RCC 7860 (cell line): ENCODE measurements around the gene PLA2G6.
"Not testable (repeated sequence)": the region's sequence is repeated elsewhere in the genome, so short reads cannot be mapped to it uniquely, and the experiment has no call there.

Experiments
- DNase-seq: peaks from one replicate; pipeline ENCODE4 v3.0.0-alpha.2; 2015; ENCODE audit warnings: low spot score
- FAIRE-seq: peaks from 2 replicates; lab custom pipeline; 2012; peaks lifted over from hg19 to GRCh38; lab: Jason Lieb, UNC

PLA2G6 gene

DNA sequence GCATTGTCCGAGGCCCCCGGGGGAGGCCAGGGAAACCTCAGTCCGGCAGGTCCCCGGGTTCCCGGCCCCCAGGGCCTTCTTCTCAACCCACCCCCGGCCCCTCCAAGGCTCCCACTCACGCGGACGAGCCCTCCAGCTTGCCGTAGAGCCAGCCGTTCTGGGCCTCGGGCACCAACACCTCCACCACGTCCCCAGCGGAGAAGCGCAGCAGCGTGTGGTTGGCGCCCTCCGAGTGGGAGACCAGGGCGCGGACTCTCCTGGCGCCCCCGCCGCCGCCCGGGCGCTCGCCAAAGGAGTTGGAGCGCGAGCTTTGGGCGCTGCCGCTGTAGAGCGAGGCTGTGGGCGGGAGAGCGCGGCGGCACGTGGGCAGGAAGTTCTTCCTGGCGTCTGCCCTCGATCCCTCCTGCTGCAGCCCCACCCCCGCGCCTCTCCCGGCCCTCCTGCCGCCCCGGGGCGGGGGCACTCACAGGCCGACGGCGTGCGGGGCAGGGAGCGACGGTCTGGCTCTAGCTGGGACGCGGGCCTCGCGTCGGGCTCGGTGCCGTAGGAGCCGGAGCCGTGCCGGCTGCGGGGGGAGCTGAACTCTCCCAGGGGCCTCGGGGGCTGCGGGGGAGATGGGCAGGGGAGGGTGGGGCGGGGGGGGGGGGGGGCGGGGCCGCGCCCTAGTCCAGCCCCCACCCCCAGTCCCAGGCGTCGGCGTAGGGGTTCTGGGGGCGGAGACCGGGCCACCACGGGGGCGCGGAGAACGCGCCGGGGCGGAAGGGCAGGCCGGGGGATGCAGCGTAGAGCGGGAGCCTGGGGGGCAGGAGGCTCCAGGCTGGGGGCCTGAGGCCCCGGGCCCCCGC, 92.8 kb downstream of the PLA2G6 start:
- DNase-seq (no peak), FAIRE-seq (no peak)

DNA sequence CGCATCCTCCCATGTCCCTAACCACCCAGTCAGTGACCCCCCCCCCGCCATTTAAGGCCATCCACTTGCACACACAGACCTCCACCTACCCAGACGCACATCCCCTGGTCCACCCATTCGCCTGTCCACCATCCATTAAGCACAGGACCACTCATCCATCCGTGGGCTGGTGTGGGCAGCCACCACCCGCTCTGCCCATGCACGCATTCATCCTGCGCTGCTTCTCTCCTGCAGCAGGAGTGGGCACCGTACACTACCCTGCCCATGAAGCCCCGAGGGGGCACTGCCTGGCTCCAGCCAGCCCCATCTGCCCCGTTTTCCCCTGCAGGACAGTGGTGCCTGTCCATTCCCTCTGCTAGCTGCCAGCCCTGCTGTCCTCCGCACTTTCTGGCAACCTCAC, 93.8 kb downstream of the PLA2G6 start:
- DNase-seq (no peak), FAIRE-seq (no peak)

DNA sequence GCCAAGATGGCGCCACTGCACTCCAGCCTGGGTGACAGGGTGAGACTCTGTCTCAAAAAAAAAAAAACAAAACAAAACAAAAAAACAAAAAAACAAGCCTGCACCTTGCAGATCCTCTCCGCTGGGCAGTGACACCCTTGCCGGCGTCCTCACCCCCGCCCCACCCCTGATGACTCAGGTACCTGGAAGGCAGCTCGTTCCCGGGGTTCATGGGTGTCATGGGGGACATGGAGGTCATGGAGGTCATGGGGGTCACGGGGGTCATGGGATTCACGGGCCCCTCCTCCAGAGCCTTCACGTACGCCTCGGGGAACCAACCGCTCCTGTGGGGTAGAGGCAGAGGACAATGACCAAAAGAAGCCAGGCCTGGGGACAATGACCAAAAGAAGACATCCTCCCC, 94.7 kb downstream of the PLA2G6 start:
- no peak for DNase-seq
- no peak for FAIRE-seq

DNA sequence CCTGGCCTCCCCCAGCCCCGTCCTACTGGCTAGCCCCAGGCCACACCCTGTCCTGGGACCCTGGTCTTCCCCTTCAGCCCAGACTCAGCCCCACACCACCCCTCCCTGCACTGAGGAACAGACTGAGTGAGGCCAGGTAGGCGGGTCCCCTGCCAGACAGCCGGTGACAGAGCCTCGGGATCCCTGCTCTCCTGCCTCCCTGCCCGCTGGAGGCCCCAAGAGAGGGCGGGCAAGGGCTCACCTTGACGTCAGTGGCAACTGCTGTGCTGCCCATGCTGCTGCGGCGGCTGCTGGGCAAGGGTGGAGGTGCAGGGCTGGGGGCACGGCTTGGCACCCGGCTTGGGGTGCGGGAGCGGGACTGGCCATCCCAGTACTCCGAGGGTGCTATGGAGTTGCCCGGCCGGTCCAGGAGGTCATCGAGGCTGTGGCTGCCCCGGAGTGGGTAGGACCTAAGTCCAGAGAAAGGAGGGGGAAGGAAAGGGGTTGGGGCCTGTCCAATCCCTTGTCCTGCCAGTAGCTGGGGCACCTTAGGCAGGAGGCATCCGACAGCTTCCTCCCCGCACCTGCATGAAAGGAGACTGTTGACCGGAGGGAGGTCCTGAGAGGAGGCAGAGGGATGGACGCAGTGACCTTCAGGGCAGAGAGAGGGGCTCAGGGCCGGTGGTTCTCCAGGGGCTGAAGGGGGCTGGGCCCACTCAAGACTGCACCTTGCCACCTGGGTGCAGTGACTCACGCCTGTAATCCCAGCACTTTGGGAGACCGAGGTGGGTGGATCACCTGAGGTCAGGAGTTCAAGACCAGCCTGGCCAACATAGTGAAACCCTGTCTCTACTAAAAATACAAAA, 95.4 kb downstream of the PLA2G6 start:
- no peak for DNase-seq
- no peak for FAIRE-seq

DNA sequence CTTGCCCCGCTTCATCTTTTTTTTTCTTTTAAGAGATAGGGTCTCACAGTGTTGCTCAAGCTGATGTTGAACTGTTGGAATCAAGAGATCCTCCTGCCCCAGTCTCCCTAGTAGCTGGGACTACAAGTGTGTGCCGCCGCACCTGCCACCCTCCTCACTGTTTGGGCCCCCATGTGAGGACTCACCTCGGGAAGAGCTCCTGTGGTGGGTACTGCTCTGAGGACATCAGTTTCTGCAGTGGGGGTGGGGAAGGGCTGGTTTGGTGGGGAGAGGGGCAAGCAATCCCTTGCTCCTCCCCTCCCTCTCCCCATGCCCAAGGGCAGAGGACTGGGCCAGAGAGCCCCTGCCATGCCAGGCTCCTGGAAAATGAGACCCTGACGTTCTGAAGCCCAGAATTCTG, 96.1 kb downstream of the PLA2G6 start:
- DNase-seq (no peak), FAIRE-seq (no peak)

DNA sequence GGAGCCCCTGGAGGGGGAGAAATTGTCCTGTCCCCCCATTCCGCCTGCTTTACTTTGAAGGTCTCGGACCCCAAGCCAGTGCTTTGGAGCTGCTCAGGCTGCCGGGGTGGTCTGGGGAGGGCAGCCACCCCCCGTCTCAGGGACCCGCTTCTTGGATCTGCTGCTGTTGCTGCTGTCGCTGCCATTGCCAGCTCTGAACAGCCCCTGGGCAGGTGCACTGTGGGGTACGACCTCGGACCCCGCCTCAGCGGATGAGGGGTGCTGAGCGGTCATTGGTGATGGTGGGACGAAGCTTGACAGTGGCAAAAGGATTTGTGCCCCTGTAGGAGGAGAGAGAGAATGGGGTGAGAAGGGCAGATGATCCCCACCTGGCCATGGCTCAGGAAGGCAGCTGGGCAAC, 96.6 kb downstream of the PLA2G6 start:
- FAIRE-seq (no peak), DNase-seq (no peak)

DNA sequence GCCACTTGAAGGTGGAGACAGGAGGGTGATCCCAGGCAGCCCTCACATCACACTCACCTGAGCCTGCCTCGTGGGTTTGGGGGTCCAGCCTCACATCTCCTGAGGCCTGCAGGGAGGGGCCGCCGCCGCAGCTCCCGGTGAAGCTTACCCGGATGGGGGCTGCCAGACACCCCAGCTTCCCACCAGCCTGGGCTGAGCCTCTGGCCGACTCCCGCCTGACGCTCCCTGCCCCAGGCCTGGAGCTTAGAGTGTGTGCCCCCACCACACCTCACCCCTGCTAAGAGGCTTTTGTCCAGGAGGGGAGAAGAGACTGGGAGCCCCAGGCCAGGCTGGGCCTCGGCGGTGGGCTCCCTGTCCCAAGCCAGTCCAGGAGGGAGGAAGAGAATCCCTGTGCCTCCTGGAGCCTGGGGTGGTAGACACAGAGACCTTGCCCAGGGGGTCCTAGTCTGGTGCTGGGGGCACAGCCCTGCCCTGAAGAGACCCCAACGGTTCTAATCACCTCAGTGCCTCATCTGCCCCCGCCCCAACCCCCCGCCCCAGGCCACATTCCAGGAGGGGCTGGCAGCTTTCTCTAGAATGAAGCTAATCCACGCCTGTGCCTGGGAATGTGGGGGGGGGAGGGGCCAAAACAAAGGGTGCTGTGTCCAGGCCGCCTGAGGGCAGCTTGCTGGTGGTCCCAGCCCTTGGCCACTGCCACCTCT, 97.5 kb downstream of the PLA2G6 start, which contains the start of gene SLC16A8:
Gene SLC16A8 (minus strand): TSS at position 254 of the 701 bp plus-strand sequence. CDS start 1,311 bp downstream, outside the sequence.
- DNase-seq (no peak), FAIRE-seq (no peak)

DNA sequence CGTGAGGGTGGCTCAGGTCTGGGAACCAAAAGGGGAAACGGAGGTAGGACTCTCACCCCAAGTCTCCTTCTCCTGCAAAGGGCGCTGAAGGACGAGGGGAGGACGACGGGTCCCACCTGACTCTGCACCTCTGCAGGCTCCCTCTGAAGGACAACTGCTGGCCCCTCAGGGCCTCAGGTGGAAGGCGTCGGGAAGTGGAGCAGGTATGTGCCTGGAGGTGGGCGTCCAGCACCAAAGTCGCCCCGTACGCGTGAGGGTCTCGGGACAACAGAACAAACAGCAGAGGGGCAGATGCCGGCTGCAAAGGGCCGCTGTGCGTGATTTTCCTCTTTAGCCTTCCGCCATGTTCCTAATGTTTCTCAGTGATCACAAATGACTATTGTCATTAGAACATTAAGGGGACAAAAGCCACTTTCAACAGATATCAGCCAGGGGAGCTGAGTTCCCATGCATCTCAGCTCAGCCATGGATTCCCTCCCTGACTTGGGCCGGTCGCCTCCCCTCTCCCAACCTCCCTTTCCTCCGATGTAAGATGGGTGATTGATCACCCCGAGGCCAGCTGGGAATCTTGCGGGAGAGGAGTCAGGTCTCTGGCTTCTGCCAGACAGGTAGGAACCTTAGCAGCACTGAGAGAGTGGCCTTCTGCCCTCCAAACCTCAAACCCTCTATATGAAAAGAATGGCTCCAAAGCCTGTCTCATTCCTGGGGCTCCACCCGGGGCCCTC, 98.5 kb downstream of the PLA2G6 start:
- no peak for DNase-seq
- FAIRE-seq, result no peak

DNA sequence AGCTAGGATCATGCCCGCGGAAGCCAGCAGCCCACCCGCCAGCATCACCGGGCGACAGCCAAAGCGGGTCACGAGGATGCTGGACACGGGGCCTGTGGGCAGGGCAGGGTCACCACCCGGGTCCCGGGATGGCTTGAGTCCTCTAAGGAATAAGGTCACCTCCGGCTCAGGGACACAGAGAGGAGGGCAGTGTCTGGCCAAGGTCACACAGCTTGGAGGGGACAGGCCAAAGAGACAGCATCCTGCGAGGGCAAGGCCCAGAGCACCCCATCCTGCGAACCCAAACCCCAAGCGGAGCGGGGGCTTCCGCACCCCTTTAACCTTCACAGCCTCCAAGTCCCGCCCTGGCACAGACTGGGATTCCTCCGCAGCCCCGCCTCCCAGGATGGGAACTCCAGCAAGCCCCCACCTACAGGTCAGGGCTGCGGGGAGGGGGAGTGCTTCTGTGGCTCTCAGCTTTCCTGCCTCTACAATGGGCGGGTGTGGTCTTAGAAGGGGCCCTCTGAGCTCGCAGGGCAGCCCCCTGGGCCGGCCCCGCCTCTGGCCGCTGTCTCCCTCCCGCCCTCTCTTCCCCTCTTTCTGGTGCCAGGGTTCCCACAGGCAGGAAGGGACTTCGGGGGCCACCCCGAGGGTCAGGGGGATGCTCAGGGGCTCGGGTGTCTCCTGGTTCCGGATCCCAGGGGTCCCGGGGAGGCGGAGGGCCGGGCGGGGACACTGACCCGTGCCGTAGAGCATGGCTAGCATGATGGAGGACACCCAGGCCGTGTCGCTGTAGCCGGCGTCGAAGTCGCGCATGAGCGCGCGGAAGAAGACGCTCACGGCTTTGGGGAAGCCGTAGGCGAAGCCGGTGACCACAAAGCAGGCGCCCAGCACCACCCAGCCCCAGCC, 99.4 kb downstream of the PLA2G6 start:
- DNase-seq, result no peak
- FAIRE-seq, result no peak

DNA sequence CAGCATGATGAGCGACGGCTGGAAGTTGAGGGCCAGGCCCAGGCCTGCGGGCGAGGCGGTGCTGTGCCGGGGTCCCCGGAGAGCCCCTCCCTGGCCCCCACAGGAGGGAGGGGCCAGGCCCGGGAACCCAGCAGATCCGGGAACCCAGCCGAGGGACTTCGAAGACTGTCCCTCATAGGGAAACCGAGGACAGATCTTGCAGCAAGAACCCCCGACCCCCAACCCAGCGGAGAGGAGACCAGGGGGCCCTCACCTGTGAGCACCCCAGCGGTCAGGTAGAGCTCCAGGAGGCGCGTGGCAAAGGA, 100.0 kb downstream of the PLA2G6 start:
- FAIRE-seq (no peak), DNase-seq (no peak)

DNA sequence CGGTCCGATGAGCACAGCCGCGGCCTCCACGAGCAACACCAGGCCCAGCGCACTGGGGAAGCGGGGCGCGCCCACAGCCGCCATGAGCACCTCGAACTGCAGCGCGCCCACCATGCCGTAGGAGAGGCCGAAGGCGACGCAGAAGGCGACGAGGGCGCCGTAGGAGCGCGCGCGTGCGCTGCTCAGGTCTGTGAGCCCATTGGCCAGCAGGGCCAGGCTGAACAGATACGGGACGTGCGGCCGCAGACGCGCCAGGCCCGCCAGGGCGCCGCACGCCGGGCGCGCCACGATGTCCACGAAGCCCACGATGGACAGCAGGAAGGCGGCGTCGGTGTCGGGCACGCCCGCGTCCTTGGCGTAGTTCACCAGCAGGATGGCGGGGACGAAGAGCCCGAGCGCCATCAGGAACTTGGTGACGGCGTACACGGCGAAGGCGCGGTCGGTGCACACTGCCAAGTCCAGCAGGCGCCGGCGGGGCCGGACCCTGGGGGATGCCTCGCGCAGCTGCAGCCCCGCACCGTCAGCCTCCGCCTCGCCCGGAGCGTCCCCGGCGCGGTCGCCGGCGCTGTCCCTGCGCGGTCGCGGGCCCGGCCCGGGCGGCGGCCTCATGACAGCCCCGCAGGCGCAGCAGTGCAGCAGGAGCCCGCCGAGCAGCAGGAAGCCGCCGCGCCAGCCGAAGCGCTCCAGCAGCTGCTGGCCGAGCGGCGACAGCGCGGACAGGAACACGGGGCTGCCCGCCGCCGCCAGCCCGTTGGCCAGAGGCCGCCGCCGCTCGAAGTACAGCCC, 100.6 kb downstream of the PLA2G6 start:
- DNase-seq (no peak), FAIRE-seq (no peak)

DNA sequence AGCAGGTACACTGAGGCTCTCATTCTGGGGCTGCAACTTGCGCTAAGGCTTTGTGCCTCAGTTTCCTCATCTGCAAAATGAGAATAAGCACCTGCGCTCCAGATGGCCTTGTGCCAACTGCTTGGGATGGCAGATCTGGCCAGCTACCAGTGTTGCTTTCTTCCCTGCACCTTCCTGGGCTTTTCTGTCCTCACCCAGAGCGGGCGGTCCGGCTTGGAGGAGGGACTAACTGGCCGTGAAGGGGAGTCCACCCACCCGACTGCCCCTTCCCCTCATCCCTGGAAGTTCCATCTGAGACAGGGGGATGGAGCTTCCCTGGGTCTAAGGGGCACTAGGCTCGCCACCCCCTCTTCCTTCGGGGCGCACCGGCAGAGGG, 101.2 kb downstream of the PLA2G6 start:
- no peak for FAIRE-seq
- no peak for DNase-seq

DNA sequence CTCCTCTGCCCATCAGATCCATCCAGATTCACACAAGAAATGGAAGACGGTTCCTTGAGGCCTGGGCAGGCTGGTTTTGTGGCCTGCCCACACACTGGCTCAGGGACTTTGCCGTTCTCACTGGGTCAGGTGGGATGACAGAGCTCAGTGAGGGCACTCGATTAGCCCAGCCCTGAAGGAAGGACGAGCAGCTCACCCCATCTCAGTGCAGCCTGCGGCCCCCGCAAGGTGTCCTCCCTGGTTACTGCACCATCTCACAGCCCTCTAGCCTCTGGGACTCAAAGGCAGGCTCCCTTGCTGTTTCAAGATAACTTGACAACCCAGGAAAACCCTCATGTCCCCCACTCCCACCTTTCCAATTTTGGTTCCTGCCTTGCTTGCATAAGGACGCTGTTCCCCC, 101.8 kb downstream of the PLA2G6 start:
- no peak for DNase-seq
- FAIRE-seq, result no peak

DNA sequence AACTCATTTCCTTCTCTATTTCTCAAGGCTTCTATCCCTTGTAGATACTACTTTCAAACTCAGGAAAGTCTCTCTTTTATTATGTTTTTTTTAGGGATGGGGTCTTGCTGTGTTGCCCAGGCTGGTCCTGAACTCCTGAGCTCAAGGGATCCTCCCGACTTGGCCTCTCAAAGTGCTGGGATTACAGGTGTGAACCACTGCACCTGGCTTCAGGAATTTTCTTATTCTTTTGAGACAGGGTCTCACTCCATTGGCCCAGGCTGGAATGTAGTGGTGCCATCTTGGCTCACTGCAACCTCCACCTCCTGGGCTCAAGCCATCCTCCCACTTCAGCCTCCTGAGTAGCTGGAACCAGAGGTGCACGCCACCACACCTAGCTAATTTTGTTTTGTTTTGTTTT, 102.4 kb downstream of the PLA2G6 start:
- not testable (repeated sequence) for DNase-seq, FAIRE-seq

DNA sequence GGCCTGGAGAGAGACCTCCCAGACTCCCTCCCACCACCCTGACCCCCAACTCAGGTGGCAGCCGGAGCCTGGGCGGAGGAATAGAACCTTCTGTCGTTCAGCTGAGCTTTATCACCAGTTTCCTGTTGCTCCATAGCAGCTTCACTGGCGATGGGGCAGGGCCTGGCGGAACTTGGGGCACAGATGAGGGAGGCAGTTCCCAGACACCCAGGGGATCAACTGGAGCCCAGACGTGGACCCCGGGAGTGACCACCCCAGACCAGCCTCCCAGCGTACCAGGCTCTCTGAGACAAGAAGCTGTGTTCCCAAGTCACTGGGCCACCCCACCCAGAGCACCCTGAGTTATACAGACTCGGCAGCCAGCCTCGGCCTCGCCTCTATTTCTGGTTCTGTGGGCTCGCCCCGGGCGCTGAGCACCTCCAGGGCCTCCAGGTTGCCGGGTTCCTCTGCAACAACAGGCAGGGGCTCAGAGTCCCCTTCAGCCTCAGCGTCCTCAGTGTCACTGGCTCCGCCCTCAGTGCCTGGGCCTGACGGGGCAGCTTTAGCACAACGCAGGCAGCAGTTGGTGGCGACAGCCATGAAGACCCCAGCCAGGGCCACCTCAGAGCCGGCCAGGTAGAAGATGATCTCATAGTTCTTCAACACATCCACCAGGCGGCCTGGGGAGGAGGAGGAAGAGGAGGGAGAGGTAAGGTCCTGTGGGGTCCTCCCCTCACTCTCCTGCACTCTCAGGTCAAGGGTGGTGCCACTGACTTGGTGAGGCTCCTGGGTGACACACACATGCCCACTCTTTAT, 103.4 kb downstream of the PLA2G6 start:
- DNase-seq (no peak), FAIRE-seq (no peak)

DNA sequence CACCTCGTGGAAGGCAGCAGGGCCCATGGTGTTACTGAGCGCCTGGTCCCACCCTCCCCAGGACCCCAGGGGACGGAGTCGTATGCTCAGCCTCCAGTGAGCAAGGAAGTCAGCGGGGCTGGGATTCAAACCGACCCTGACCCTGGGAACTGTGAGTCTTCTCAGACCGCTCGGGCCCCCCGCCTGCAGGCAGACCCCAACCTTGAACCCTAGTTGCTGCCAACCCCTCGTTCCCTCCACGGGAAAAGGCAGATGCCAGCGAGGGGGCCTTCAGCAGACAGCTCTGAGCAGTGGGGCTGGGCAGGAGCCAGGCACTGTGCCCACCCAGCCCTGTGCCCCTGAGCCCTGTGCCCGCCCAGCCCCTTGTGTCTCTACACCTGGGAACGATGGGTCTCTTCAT, 104.0 kb downstream of the PLA2G6 start:
- DNase-seq, result no peak
- FAIRE-seq, result no peak

DNA sequence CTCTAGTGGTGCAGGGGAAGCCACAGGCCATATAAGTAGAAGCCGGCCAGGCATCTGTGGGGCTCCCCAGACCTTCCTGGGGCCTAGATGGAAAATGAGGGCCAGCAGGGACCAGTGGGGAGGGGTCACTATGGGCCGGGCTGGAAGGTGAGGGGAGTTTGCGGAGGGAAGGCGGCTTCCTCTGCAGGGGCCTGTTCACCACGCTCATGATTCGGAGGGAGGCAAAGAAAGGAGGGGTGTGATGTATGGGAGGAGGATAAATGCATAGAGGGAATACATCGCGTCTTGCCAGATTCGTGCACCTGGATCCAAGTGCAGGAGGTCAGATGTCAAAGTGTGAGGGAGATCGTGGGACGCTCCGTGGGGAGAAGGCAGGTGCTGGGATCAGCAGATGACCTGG, 104.5 kb downstream of the PLA2G6 start:
- no peak for DNase-seq
- FAIRE-seq, result no peak

DNA sequence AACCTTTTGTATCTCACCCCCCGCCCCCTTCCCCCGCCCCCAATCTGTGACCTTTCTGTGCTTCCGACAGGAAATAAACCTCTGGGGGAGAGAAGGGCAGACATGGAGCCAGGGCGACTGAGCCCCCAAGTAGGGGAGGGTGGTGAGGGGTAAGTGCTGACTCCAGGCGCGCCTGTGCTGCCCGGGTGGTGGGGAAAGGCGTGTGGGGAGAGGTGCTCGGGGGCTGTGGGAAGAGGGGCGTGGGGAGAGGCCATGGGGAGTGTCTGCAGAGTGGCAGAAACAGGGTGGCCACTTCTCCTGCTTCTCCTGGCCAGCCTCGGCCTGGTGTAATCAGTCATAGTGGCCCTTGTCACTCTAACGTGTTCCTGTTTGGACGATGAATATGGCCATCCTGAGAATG, 105.7 kb downstream of the PLA2G6 start:
- FAIRE-seq (no peak), DNase-seq (no peak)
